Trophoblast cell (in vitro differentiated cells and primary cell): ENCODE measurements around the gene SLIT3.

Source experiments
- DNase-seq, 2 donors: peaks; one replicate each; pipeline ENCODE4 v3.0.0-alpha.2; 2016
- H2AFZ ChIP-seq: 2 replicates; pipeline ENCODE4 v1.6.1; 2013; ENCODE audit warnings: low read length, moderate library complexity, mild to moderate bottlenecking; ENCODE audit not compliant: insufficient read depth, poor library complexity
- H2AK5ac ChIP-seq: 2 replicates; pipeline ENCODE4 v1.6.1; 2013; ENCODE audit warnings: mild to moderate bottlenecking, low read length
- H2BK120ac ChIP-seq: 2 replicates; pipeline ENCODE4 v1.6.1; 2013; ENCODE audit warnings: low read length, mild to moderate bottlenecking, moderate library complexity; ENCODE audit not compliant: insufficient read depth, poor library complexity
- H2BK12ac ChIP-seq: 2 replicates; pipeline ENCODE4 v1.6.1; 2013; ENCODE audit warnings: mild to moderate bottlenecking, low read length, moderate library complexity
- H2BK5ac ChIP-seq: 2 replicates; pipeline ENCODE4 v1.6.1; 2013; ENCODE audit warnings: low read length, low read depth, moderate library complexity, mild to moderate bottlenecking; ENCODE audit not compliant: poor library complexity
- H3K14ac ChIP-seq: 2 replicates; pipeline ENCODE4 v1.6.1; 2013; ENCODE audit warnings: mild to moderate bottlenecking, low read length
- H3K18ac ChIP-seq: 2 replicates; pipeline ENCODE4 v1.6.1; 2013; ENCODE audit warnings: mild to moderate bottlenecking, low read length
- H3K23ac ChIP-seq: 2 replicates; pipeline ENCODE4 v1.6.1; 2013; ENCODE audit warnings: low read length
- H3K27ac ChIP-seq: 2 replicates; pipeline ENCODE4 v1.5.1; 2013; ENCODE audit warnings: low read depth, mild to moderate bottlenecking, inconsistent platforms, low read length, moderate library complexity
- H3K27me3 ChIP-seq: 2 replicates; pipeline ENCODE4 v1.6.1; 2013; ENCODE audit warnings: inconsistent platforms, mild to moderate bottlenecking, low read length, moderate library complexity; ENCODE audit not compliant: insufficient read depth
- H3K36me3 ChIP-seq, 2 experiments: 1 replicate in 1 of 2; 2 replicates in 1 of 2; pipeline ENCODE4 v1.6.1; 2013; ENCODE audit warnings: low read length in 2 of 2, mild to moderate bottlenecking in 2 of 2, moderate library complexity in 1 of 2; ENCODE audit not compliant: insufficient read depth in 2 of 2, control insufficient read depth in 1 of 2
- H3K4ac ChIP-seq: 2 replicates; pipeline ENCODE4 v1.6.1; 2013; ENCODE audit warnings: low read depth, mild to moderate bottlenecking, low read length, moderate library complexity
- H3K4me1 ChIP-seq, 2 experiments: 1 replicate in 1 of 2; 2 replicates in 1 of 2; pipeline ENCODE4 v1.6.1; 2013; ENCODE audit warnings: low read length in 2 of 2, mild to moderate bottlenecking in 2 of 2, moderate library complexity in 1 of 2; ENCODE audit not compliant: insufficient read depth in 2 of 2, control insufficient read depth in 1 of 2
- H3K4me2 ChIP-seq: 2 replicates; pipeline ENCODE4 v1.6.1; 2013; ENCODE audit warnings: inconsistent platforms, mild to moderate bottlenecking, low read length, moderate library complexity
- H3K4me3 ChIP-seq: 2 replicates; pipeline ENCODE4 v1.5.1; 2013; ENCODE audit warnings: mild to moderate bottlenecking, low read depth, low read length, inconsistent platforms
- H3K79me1 ChIP-seq: one replicate; pipeline ENCODE4 v1.6.1; 2013; ENCODE audit warnings: low read length
- H3K79me2 ChIP-seq: 2 replicates; pipeline ENCODE4 v1.6.1; 2013; ENCODE audit warnings: low read length, mild to moderate bottlenecking; ENCODE audit not compliant: control insufficient read depth, insufficient read depth, poor library complexity
- H3K9ac ChIP-seq: 2 replicates; pipeline ENCODE4 v1.6.1; 2013; ENCODE audit warnings: mild to moderate bottlenecking, low read length
- H3K9me3 ChIP-seq: 2 replicates; pipeline ENCODE4 v1.6.1; 2013; ENCODE audit warnings: low read depth, mild to moderate bottlenecking, control low read depth, inconsistent platforms, low read length; ENCODE audit not compliant: insufficient read depth
- H4K12ac ChIP-seq: 2 replicates; pipeline ENCODE4 v1.6.1; 2013; ENCODE audit warnings: low read depth, mild to moderate bottlenecking, low read length, moderate library complexity
- H4K8ac ChIP-seq: 2 replicates; pipeline ENCODE4 v1.6.1; 2013; ENCODE audit warnings: low read depth, mild to moderate bottlenecking, low read length, moderate library complexity
- H4K91ac ChIP-seq: one replicate; pipeline ENCODE4 v1.6.1; 2013; ENCODE audit warnings: low read depth, mild to moderate bottlenecking, low read length, moderate library complexity
- WGBS: extraction: QIAGEN DNeasy Blood & Tissue Kit; methylation state at CpG from one replicate; pipeline ENCODE4 v1.1.7; 2013; ENCODE audit warnings: missing lambda C conversion rate; ENCODE audit not compliant: insufficient read length, insufficient coverage; ENCODE audit errors: extremely low coverage; 5-methylcytosine and 5-hydroxymethylcytosine counted together

The SLIT3 gene

DNA sequence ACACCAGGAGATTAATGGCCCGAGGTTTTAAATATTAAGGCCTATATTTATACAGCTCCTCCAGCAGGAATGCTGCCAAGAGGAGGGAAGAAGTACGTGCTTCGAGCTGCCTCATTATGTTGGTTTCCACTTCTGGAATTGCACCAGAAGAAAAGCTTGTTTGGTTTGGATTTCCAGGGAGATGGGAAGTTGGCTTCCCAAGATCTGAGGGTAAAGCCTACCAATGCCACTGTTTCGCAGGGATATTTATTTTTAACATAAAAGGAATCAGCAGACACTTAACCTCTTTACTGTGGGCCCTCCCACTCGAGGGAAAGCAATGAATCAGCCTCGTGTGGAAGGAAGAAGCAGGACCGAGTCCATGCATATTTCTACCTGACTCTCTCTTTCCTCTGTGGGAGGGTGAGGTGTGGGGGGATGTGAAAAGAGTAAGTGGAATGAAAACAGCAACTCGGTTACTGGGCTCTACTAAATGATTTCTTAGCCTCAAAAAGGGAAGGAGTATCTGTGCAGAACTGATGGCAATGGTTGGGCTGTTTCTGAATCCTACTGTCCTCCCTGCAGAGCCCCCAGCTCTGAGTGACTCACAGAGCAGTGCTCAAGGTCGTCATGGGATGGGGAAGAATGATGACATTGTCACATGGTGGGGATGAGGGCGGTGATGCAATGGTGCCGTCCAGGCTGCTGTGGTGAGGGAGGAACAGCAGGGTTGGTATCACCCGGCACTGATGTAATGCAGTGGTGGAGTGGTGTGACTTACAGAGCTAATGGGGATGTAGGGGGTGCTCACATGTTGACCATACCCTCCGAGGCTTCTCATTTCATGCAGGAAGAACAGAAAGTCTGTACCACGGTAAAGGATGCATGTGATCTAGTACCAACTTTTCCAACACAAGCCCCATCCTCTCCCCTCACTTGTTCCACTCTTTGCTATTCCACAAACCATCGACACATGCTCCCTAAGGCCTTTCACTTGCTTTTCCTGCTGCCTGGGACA lies 506.8 kb downstream of the SLIT3 start:
- H3K79me1 ChIP-seq: no peaks in the 10 kb centered on the region
- no peak overlapping the region for H3K4me2 ChIP-seq
- H3K9ac ChIP-seq: no peak overlapping the region
- no peak overlapping the region for H2BK5ac ChIP-seq
- no peak overlapping the region for H3K14ac ChIP-seq
- H4K8ac ChIP-seq: no peak overlapping the region
- DNase-seq: peak; percentile 87 to 92
- peaks cover 16 to 29% of the 10 kb centered on the region in 2 experiments for H3K36me3 ChIP-seq
- no CpG with 5 or more reads among the region's 15 CpGs for WGBS
- no peak overlapping the region for H2BK120ac ChIP-seq
- no peaks in the 10 kb centered on the region for H3K79me2 ChIP-seq
- H3K27ac ChIP-seq: no peak overlapping the region
- H2AFZ ChIP-seq: no peak overlapping the region
- no peaks in the 10 kb centered on the region for H3K27me3 ChIP-seq
- peak overlapping the region; percentile 2 for H3K18ac ChIP-seq
- no peak overlapping the region for H3K23ac ChIP-seq
- no peak overlapping the region for H2AK5ac ChIP-seq
- H3K4me1 ChIP-seq: peaks cover 0 to 11% of the 10 kb centered on the region in 2 experiments
- no peak overlapping the region for H3K4ac ChIP-seq
- H2BK12ac ChIP-seq: no peak overlapping the region
- no peak overlapping the region for H3K4me3 ChIP-seq
- no peaks in the 10 kb centered on the region for H3K9me3 ChIP-seq
- no peak overlapping the region for H4K12ac ChIP-seq
- no peak overlapping the region for H4K91ac ChIP-seq

GRCh38 chr5:168792678-168793077 lies 508.3 kb downstream of the SLIT3 start:
- H4K91ac ChIP-seq: no peak overlapping the region
- H2BK12ac ChIP-seq: no peak overlapping the region
- H2BK120ac ChIP-seq: no peak overlapping the region
- no peaks in the 10 kb centered on the region for H3K27me3 ChIP-seq
- peaks cover 0 to 14% of the 10 kb centered on the region in 2 experiments for H3K4me1 ChIP-seq
- no peak overlapping the region for H3K14ac ChIP-seq
- H3K23ac ChIP-seq: no peak overlapping the region
- H3K9me3 ChIP-seq: no peaks in the 10 kb centered on the region
- H2AFZ ChIP-seq: no peak overlapping the region
- no peak overlapping the region for H3K4me2 ChIP-seq
- H3K9ac ChIP-seq: no peak overlapping the region
- no peak overlapping the region for H4K12ac ChIP-seq
- peaks cover 15 to 25% of the 10 kb centered on the region in 2 experiments for H3K36me3 ChIP-seq
- no peak overlapping the region for H3K27ac ChIP-seq
- H3K4me3 ChIP-seq: no peak overlapping the region
- H2AK5ac ChIP-seq: no peak overlapping the region
- no peak for DNase-seq
- no peak overlapping the region for H3K4ac ChIP-seq
- H3K79me2 ChIP-seq: no peaks in the 10 kb centered on the region
- H3K18ac ChIP-seq: no peak overlapping the region
- H2BK5ac ChIP-seq: no peak overlapping the region
- no peaks in the 10 kb centered on the region for H3K79me1 ChIP-seq
- H4K8ac ChIP-seq: no peak overlapping the region
- no CpG with 5 or more reads among the region's 2 CpGs for WGBS

- WGBS: no CpG with 5 or more reads among the region's 13 CpGs
- H4K8ac ChIP-seq: no peak overlapping the region
- no peak overlapping the region for H3K4ac ChIP-seq
- no peak overlapping the region for H3K4me3 ChIP-seq
- no peak overlapping the region for H2BK12ac ChIP-seq
- H3K14ac ChIP-seq: no peak overlapping the region
- no peak overlapping the region for H4K91ac ChIP-seq
- H3K9me3 ChIP-seq: no peaks in the 10 kb centered on the region
- H3K4me1 ChIP-seq: peaks cover 0 to 8% of the 10 kb centered on the region in 2 experiments
- H3K9ac ChIP-seq: no peak overlapping the region
- H3K4me2 ChIP-seq: no peak overlapping the region
- no peak overlapping the region for H2BK120ac ChIP-seq
- no peak overlapping the region for H3K18ac ChIP-seq
- H3K23ac ChIP-seq: no peak overlapping the region
- H2BK5ac ChIP-seq: no peak overlapping the region
- H3K27me3 ChIP-seq: no peaks in the 10 kb centered on the region
- no peak overlapping the region for H2AFZ ChIP-seq
- no peak overlapping the region for H3K27ac ChIP-seq
- DNase-seq: no peak
- H3K79me1 ChIP-seq: no peaks in the 10 kb centered on the region
- peaks cover 18 to 28% of the 10 kb centered on the region in 2 experiments for H3K36me3 ChIP-seq
- H2AK5ac ChIP-seq: no peak overlapping the region
- no peaks in the 10 kb centered on the region for H3K79me2 ChIP-seq
- H4K12ac ChIP-seq: no peak overlapping the region
These were observed 510.2 kb downstream of the SLIT3 start for GRCh38 chr5:168790671-168791250.

DNA sequence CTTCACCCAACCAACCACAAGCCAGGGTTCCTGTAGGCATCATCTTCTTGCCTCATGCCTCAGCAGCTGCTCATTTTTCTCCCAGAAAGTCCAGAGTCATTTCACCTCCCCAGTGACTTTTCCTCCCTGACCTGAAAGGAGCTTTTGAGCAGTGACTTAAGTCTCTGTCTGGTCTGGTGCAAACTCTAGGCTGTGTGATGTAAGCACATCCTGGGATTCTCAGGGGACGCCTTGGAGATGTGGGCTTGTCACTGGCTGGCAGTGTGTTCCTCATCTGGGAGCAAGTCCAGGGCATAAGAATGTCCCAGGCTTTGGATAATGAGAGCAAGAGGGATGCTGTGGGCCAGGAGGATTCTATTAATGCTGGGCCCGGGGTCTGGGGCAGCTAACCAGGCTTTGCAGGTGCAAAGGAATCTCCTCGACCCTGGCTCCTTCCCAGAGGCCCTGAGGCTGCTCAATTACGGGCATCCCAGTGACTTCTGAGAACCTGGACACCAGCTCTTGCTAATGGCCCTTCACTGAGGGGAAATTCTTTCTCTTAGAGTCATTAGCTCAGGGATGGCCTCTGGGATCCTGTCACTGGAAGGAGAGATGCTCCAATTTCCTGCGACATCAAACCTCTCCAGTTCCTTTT lies 510.8 kb downstream of the SLIT3 start:
- WGBS: no CpG with 5 or more reads among the region's 5 CpGs
- Histone ChIP-seq H4K8ac (no peak overlapping the region), H3K14ac (no peak overlapping the region), H3K79me1 (no peaks in the 10 kb centered on the region), H3K27me3 (no peaks in the 10 kb centered on the region), H3K79me2 (no peaks in the 10 kb centered on the region), H4K12ac (no peak overlapping the region), H2AK5ac (no peak overlapping the region), H3K18ac (no peak overlapping the region), H3K27ac (no peak overlapping the region), H3K4me1 (peaks cover 0 to 8% of the 10 kb centered on the region in 2 experiments), H3K9me3 (no peaks in the 10 kb centered on the region), H3K4me3 (no peak overlapping the region), H3K4me2 (no peak overlapping the region), H2BK12ac (no peak overlapping the region), H3K36me3 (peaks cover 18 to 29% of the 10 kb centered on the region in 2 experiments), H2BK5ac (no peak overlapping the region), H3K4ac (no peak overlapping the region), H2BK120ac (no peak overlapping the region), H3K9ac (no peak overlapping the region), H3K23ac (no peak overlapping the region), H2AFZ (no peak overlapping the region), H4K91ac (no peak overlapping the region)
- DNase-seq: no peak
